Measurements from ENCODE around the gene RADX.

RADX gene

DNA sequence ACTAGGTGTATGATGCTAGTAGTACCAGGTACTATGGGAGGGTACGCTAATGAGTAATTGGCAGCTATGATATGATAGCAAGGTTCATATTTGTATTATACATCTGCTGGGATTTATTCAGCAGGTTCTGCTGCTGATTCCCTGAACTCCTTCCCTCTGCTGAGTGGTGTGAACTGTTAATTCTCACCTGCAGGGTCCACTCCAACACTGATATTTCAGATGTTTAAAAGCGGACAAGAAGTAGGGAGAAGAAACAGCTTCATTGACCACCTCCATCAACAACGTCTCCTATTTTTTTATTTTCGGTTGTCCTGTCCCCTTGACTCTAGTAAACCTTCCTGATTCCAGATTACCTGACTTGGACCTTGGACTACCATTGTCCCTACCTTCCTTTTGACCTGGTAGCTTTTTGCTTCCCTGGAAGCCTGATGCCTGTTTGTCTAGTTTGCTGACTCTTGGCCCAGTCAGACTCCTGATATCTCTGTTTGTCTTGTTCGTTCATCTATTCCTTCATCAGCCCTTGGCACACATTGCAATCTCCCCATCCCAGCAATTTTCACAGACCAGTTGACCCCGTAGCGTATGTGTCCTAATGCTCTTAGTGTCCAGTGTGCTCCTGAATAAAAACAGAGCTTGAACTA lies 80.8 kb downstream of the RADX start:
- Histone ChIP-seq H3K4me3 (ENCODE audit: low read depth in 1 of 2, low read length in 2 of 2) (no peak overlapping the region), H3K27ac (ENCODE audit: low read depth, low read length) (no peak overlapping the region), H3K36me3 (ENCODE audit: insufficient read depth, low read length) (no peaks in the 10 kb centered on the region)

DNA sequence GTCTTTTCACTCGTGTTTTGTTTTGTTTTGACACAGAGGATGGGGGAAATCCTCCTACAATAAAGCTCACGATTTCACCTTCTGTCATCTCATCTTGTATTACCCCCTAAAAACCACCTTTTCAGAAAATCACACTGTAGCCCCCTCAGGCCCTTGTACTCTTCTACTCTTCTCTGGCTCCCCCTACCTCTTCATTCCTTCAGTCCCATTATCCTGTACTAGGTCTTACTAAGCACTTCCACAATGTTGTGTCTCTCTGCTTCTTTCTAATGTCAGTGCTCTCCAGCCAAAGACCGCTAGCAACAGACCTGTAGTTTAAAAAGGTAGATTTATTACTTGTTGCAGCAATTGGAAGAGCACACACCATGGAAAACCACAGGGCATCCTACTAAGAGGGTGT lies 84.7 kb downstream of the RADX start:
- H3K36me3 ChIP-seq (ENCODE audit: insufficient read depth, low read length): no peaks in the 10 kb centered on the region
- no peak overlapping the region for H3K9ac ChIP-seq (ENCODE audit: low read length)
- H3K4me1 ChIP-seq (ENCODE audit: insufficient read depth, low read length): no peaks in the 10 kb centered on the region
- no peaks in the 10 kb centered on the region for H3K9me3 ChIP-seq (ENCODE audit: low read length)
- H3K4me3 ChIP-seq (ENCODE audit: low read depth in 1 of 2, low read length in 2 of 2): no peak overlapping the region
- no peak overlapping the region for H3K27ac ChIP-seq (ENCODE audit: low read depth, low read length)
- H3K27me3 ChIP-seq (ENCODE audit: control insufficient read depth in 1 of 2, insufficient read depth in 2 of 2, low read length in 2 of 2): peaks cover 0 to 5% of the 10 kb centered on the region in 2 donors

More for the DNA sequence above, 80.8 kb downstream of the RADX start:
- peaks cover 0 to 5% of the 10 kb centered on the region in 2 donors for H3K27me3 ChIP-seq (ENCODE audit: control insufficient read depth in 1 of 2, insufficient read depth in 2 of 2, low read length in 2 of 2)
- H3K9me3 ChIP-seq (ENCODE audit: low read length): no peaks in the 10 kb centered on the region
- no peaks in the 10 kb centered on the region for H3K4me1 ChIP-seq (ENCODE audit: insufficient read depth, low read length)
- no peak overlapping the region for H3K9ac ChIP-seq (ENCODE audit: low read length)

DNA sequence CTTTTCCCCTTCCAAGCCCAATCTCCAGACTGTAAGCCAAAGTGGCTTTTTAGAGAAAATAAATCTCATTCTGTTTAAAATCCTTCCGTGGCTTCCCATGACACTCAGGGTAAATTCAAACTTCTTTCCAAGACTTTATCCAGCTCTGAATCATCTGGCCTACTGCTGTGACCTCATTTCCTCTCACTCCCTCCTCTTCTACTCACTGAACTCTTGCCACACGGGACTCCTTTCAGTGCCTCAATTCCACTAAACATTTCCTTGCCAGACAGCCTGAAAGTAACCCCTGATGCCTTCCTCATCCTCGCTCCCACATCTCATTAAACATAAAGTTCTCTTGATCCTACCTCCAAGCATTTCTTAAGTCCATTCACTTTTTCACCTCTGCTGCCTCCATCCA lies 86.9 kb downstream of the RADX start:
- H3K27ac ChIP-seq (ENCODE audit: low read depth, low read length): no peak overlapping the region
- H3K4me1 ChIP-seq (ENCODE audit: insufficient read depth, low read length): no peaks in the 10 kb centered on the region
- H3K27me3 ChIP-seq (ENCODE audit: control insufficient read depth in 1 of 2, insufficient read depth in 2 of 2, low read length in 2 of 2): peaks cover 4 to 5% of the 10 kb centered on the region in 2 donors
- no peak overlapping the region for H3K4me3 ChIP-seq (ENCODE audit: low read depth in 1 of 2, low read length in 2 of 2)
- H3K9ac ChIP-seq (ENCODE audit: low read length): no peak overlapping the region
- H3K36me3 ChIP-seq (ENCODE audit: insufficient read depth, low read length): no peaks in the 10 kb centered on the region
- no peaks in the 10 kb centered on the region for H3K9me3 ChIP-seq (ENCODE audit: low read length)

DNA sequence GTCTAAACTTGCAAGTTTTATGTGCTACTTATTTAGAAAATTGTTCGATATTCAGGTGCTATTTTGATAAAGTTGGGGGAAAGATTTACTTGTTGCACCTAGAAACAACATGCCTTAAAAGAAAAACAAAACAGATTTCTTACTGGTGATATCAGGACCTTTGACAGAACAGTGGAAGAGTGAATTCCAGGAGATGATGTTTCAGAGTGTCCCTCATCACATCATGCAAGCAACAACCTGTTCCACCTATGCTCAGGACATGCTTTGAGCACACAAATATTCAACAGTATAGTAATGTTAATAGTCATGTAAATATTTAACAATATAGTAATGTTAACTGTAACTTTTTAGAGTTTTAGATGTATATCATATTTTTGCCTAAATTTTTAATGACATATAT lies 90.9 kb downstream of the RADX start:
- H3K4me1 ChIP-seq (ENCODE audit: insufficient read depth, low read length): no peaks in the 10 kb centered on the region
- no peak overlapping the region for H3K4me3 ChIP-seq (ENCODE audit: low read depth in 1 of 2, low read length in 2 of 2)
- no peak overlapping the region for H3K27ac ChIP-seq (ENCODE audit: low read depth, low read length)
- no peak overlapping the region for H3K9ac ChIP-seq (ENCODE audit: low read length)
- H3K36me3 ChIP-seq (ENCODE audit: insufficient read depth, low read length): no peaks in the 10 kb centered on the region
- H3K9me3 ChIP-seq (ENCODE audit: low read length): no peaks in the 10 kb centered on the region
- H3K27me3 ChIP-seq (ENCODE audit: control insufficient read depth in 1 of 2, insufficient read depth in 2 of 2, low read length in 2 of 2): peaks cover 0 to 4% of the 10 kb centered on the region in 2 donors

DNA sequence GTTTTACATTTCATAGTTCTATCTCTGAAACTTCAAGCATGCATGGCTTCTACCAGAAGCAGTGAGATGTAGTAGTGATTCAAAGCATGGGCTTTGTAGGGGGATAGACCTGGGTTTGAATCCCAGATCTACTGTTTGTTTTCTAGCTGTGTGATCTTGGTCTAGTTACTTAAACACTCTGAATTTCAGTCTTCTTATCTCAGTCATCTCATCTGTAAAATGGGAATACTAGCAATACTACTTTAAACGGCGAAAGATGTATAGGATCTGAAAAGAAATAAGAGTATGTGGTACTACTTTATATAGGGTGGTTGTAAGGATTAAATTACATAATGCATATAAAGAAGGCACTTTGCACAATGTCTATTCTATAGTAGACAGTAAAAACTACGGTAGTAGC lies 94.7 kb downstream of the RADX start:
- no peak overlapping the region for H3K9ac ChIP-seq (ENCODE audit: low read length)
- H3K27me3 ChIP-seq (ENCODE audit: control insufficient read depth in 1 of 2, insufficient read depth in 2 of 2, low read length in 2 of 2): peaks cover 0 to 4% of the 10 kb centered on the region in 2 donors
- H3K4me1 ChIP-seq (ENCODE audit: insufficient read depth, low read length): no peaks in the 10 kb centered on the region
- no peak overlapping the region for H3K4me3 ChIP-seq (ENCODE audit: low read depth in 1 of 2, low read length in 2 of 2)
- H3K9me3 ChIP-seq (ENCODE audit: low read length): no peaks in the 10 kb centered on the region
- H3K36me3 ChIP-seq (ENCODE audit: insufficient read depth, low read length): no peaks in the 10 kb centered on the region
- no peak overlapping the region for H3K27ac ChIP-seq (ENCODE audit: low read depth, low read length)

DNA sequence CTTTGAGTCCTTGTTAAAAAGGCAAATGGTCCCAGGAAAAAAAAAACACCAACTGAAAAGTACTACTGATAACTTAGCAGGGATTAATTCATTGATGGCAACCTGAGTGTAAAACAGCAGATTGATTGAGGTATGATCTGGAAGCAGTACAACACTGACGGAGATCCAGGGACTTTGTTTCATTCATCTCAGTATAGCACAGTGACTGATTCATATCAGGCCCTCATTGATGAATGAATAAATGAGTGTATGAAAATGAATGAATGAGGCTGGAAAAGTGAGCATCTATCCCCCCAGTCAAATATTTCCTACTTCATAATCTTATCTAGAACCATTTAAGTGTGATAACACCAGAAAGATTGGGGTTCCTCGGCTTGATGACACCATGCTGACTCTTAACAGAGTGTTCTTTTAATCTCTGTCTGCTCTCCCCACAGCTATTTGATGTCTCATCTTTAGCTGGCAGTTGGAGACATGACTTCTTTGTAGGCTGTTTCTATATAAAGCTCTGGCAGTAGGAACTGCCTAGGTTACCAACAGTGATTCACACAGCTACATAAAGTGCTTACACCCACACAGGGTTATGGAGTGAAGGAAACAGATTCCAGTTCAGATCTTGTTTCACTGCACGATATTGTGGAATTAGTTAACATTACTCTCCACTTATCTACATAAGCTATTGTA lies 96.1 kb downstream of the RADX start:
- Histone ChIP-seq H3K4me1 (ENCODE audit: insufficient read depth, low read length) (no peaks in the 10 kb centered on the region), H3K27ac (ENCODE audit: low read depth, low read length) (no peak overlapping the region), H3K9ac (ENCODE audit: low read length) (no peak overlapping the region), H3K27me3 (ENCODE audit: control insufficient read depth in 1 of 2, insufficient read depth in 2 of 2, low read length in 2 of 2) (peaks cover 0 to 5% of the 10 kb centered on the region in 2 donors), H3K4me3 (ENCODE audit: low read depth in 1 of 2, low read length in 2 of 2) (no peak overlapping the region), H3K9me3 (ENCODE audit: low read length) (no peaks in the 10 kb centered on the region), H3K36me3 (ENCODE audit: insufficient read depth, low read length) (no peaks in the 10 kb centered on the region)

DNA sequence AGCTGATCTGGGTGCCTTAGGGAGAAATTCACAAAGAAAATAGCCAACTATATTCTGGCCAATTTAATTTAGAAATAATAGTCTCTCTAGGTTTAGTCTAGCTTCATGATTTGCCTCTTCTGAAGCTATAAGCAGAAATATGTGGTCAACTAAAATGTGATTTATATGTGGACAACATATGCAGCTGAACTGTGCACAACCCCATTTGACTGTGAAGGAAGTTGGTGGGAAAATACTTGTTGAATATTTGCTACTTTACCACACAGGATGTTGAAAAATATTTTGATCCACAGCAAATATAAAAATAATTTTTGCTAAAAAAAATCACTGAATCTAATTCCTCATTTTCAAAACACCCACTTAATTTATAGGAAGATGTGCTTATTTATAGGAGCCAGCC lies 99.0 kb downstream of the RADX start:
- Histone ChIP-seq H3K4me1 (ENCODE audit: insufficient read depth, low read length) (no peaks in the 10 kb centered on the region), H3K9me3 (ENCODE audit: low read length) (no peaks in the 10 kb centered on the region), H3K9ac (ENCODE audit: low read length) (no peak overlapping the region), H3K27me3 (ENCODE audit: control insufficient read depth in 1 of 2, insufficient read depth in 2 of 2, low read length in 2 of 2) (peaks cover 0 to 5% of the 10 kb centered on the region in 2 donors), H3K4me3 (ENCODE audit: low read depth in 1 of 2, low read length in 2 of 2) (no peak overlapping the region), H3K36me3 (ENCODE audit: insufficient read depth, low read length) (no peaks in the 10 kb centered on the region), H3K27ac (ENCODE audit: low read depth, low read length) (no peak overlapping the region)

DNA sequence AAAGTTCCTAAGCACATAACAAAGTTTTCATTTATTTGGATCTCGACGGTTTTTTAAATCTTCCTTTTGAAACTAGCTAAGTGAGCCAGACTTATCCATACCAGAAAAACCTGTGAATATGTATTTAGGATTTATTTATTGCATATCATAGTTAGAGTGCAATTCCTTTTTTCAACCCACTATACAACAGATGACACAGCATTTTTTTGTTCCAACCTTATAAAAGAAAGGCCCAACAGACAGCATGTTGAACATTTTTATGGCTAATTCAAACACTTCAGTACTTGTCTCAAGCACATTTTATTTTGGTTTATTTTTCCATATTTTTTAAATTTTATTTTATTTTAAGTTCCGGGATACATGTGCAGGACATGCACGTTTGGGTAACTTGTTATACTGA lies 99.6 kb downstream of the RADX start:
- H3K4me1 ChIP-seq (ENCODE audit: insufficient read depth, low read length): no peaks in the 10 kb centered on the region
- no peak overlapping the region for H3K27ac ChIP-seq (ENCODE audit: low read depth, low read length)
- H3K27me3 ChIP-seq (ENCODE audit: control insufficient read depth in 1 of 2, insufficient read depth in 2 of 2, low read length in 2 of 2): peaks cover 0 to 5% of the 10 kb centered on the region in 2 donors
- no peak overlapping the region for H3K4me3 ChIP-seq (ENCODE audit: low read depth in 1 of 2, low read length in 2 of 2)
- no peaks in the 10 kb centered on the region for H3K36me3 ChIP-seq (ENCODE audit: insufficient read depth, low read length)
- no peaks in the 10 kb centered on the region for H3K9me3 ChIP-seq (ENCODE audit: low read length)
- H3K9ac ChIP-seq (ENCODE audit: low read length): no peak overlapping the region

DNA sequence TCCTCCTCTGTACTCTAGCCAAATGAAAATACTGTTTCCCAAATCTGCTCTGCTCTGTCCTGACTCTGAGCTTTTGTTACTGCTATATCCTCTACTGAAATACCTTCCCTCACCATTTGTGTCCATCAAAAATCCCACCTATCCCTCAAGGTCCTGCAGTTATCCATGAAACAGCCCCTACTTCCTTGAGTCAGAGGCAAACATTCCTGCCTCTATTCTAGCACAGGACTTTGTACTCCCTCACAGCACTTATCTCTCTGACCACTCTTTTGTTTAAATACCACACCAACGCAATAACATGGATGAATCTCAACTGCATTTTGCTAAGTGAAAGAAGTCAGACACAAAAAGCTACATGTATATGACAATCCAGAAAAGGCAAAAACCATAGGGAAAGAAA lies 104.2 kb downstream of the RADX start:
- Histone ChIP-seq H3K9ac (ENCODE audit: low read length) (no peak overlapping the region), H3K4me1 (ENCODE audit: insufficient read depth, low read length) (no peaks in the 10 kb centered on the region), H3K4me3 (ENCODE audit: low read depth in 1 of 2, low read length in 2 of 2) (no peak overlapping the region), H3K27ac (ENCODE audit: low read depth, low read length) (no peak overlapping the region), H3K36me3 (ENCODE audit: insufficient read depth, low read length) (no peaks in the 10 kb centered on the region), H3K27me3 (ENCODE audit: control insufficient read depth in 1 of 2, insufficient read depth in 2 of 2, low read length in 2 of 2) (peaks cover 0 to 5% of the 10 kb centered on the region in 2 donors), H3K9me3 (ENCODE audit: low read length) (no peaks in the 10 kb centered on the region)

DNA sequence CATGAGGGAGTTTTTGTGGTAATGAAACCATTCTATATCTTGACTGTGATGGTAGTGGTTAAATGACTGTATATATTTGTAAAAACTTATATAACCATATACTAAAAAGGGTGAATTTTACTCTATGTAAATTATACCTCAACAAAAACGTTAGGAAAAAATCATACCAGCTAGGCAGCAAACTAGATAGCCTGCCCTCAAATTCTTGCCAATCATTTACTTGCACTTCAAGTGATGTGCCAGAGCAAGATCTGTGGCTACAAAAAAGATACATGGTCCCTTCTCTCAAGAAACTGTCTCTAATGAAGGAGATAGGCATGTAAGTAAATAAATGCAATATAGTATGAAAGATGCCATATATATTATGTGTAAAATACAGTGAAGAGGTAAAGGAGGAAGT lies 104.7 kb downstream of the RADX start:
- Histone ChIP-seq H3K36me3 (ENCODE audit: insufficient read depth, low read length) (no peaks in the 10 kb centered on the region), H3K4me1 (ENCODE audit: insufficient read depth, low read length) (no peaks in the 10 kb centered on the region), H3K27me3 (ENCODE audit: control insufficient read depth in 1 of 2, insufficient read depth in 2 of 2, low read length in 2 of 2) (peaks cover 0 to 5% of the 10 kb centered on the region in 2 donors), H3K27ac (ENCODE audit: low read depth, low read length) (no peak overlapping the region), H3K9me3 (ENCODE audit: low read length) (no peaks in the 10 kb centered on the region), H3K4me3 (ENCODE audit: low read depth in 1 of 2, low read length in 2 of 2) (no peak overlapping the region), H3K9ac (ENCODE audit: low read length) (no peak overlapping the region)

DNA sequence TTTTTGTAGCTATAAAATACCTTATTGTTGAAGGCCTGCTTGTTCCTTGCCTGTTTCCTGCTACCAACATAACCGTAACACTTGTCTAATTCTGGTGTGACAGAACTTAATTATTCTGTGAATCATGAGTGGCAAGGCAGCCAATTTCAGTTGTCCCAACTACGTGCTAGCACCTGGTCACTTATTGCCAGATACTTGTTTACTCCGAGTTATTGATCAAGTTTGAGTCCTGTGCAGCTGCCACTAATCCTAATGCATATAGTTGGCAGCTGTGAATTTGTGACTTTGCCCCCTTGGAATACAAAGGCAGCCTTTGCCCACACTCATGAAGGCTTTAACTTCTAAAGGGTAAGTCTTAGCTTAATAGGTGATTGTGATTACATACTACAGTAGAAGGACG lies 106.9 kb downstream of the RADX start:
- Histone ChIP-seq H3K4me3 (ENCODE audit: low read depth in 1 of 2, low read length in 2 of 2) (no peak overlapping the region), H3K27ac (ENCODE audit: low read depth, low read length) (no peak overlapping the region), H3K9ac (ENCODE audit: low read length) (no peak overlapping the region), H3K4me1 (ENCODE audit: insufficient read depth, low read length) (no peaks in the 10 kb centered on the region), H3K36me3 (ENCODE audit: insufficient read depth, low read length) (no peaks in the 10 kb centered on the region), H3K27me3 (ENCODE audit: control insufficient read depth in 1 of 2, insufficient read depth in 2 of 2, low read length in 2 of 2) (no peaks in the 10 kb centered on the region), H3K9me3 (ENCODE audit: low read length) (no peaks in the 10 kb centered on the region)

DNA sequence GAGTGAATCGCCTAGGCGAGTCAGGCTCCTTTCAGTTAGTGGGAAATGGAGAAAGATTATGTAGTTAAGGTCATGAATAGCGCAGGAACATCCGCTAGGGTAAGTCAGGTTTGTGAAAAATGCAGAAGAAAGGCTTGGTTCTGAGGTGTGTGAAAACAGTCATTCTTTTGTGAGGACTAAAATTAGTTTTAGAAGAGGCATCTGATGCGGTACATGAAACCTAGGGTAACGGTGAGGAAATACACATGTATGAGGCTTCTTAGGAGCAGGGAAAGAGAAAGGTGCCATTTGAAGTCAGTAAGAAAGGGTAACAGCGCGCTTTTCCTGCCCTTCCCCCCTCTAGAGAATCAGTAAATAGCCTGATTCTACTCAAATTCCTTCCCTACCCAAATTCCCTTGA lies 114.2 kb downstream of the RADX start:
- H3K36me3 ChIP-seq (ENCODE audit: insufficient read depth, low read length): no peaks in the 10 kb centered on the region
- no peaks in the 10 kb centered on the region for H3K4me1 ChIP-seq (ENCODE audit: insufficient read depth, low read length)
- no peak overlapping the region for H3K9ac ChIP-seq (ENCODE audit: low read length)
- peaks cover 0 to 22% of the 10 kb centered on the region in 2 donors for H3K27me3 ChIP-seq (ENCODE audit: control insufficient read depth in 1 of 2, insufficient read depth in 2 of 2, low read length in 2 of 2)
- peak overlapping the region; percentile 44 to 51 for H3K4me3 ChIP-seq (ENCODE audit: low read depth in 1 of 2, low read length in 2 of 2)
- no peaks in the 10 kb centered on the region for H3K9me3 ChIP-seq (ENCODE audit: low read length)
- H3K27ac ChIP-seq (ENCODE audit: low read depth, low read length): no peak overlapping the region
